Activated CD4-positive, alpha-beta memory T cell treated with anti-CD3 and anti-CD28 coated beads, Interleukin-2, amount 10 ng/mL, durations not matched to agents 7 days and 5 days (primary cell): ENCODE data around the gene BLOC1S6. TPM values are rescaled to one million over a fixed set of nuclear protein-coding genes. Genes with fewer than 3 reads are reported as not detected.

Experiments
- CTCF ChIA-PET: fragments of 350-600 bp; sonication (Branson Sonifier 250); formaldehyde crosslinking; loops from one replicate; lab custom pipeline; 2021; ENCODE audit warnings: antibody characterized with exemption, inconsistent platforms; lab: Charles Lee
- POLR2A ChIA-PET: fragments of 350-600 bp; sonication (Branson Sonifier 250); formaldehyde crosslinking; loops from one replicate; lab custom pipeline; 2021; ENCODE audit warnings: antibody characterized with exemption; lab: Charles Lee
- DNase-seq: peaks from one replicate; pipeline ENCODE4 v3.0.0-alpha.2; 2020
- H3K27ac Mint-ChIP-seq: one replicate; pipeline ENCODE4 v1.8.0; 2021; ENCODE audit warnings: mild to moderate bottlenecking, mixed read lengths
- H3K27me3 Mint-ChIP-seq: one replicate; pipeline ENCODE4 v1.8.0; 2021; ENCODE audit warnings: mixed read lengths
- H3K36me3 Mint-ChIP-seq: one replicate; pipeline ENCODE4 v1.8.0; 2021; ENCODE audit warnings: low read depth, mixed read lengths
- H3K4me1 Mint-ChIP-seq: one replicate; pipeline ENCODE4 v1.8.0; 2021; ENCODE audit warnings: mixed read lengths
- H3K4me3 Mint-ChIP-seq: one replicate; pipeline ENCODE4 v1.8.0; 2021; ENCODE audit warnings: mild to moderate bottlenecking, mixed read lengths
- H3K9me3 Mint-ChIP-seq: one replicate; pipeline ENCODE4 v1.8.0; 2021; ENCODE audit warnings: mixed read lengths
- total RNA-seq, 2 experiments: library from RNA; stranded (reverse); gene quantifications; one replicate each; pipeline ENCODE4 v1.2.3, GENCODE V29; 2021

BLOC1S6 gene
- total RNA-seq, 2 experiments from 2014 or later = 39.3 to 43.1 TPM

GRCh38 chr15:45634432-45635190 is 47.4 kb downstream of the BLOC1S6 start, which contains the start of gene SQOR:
Gene SQOR (plus strand): TSS chr15:45635029. CDS start chr15:45658924, 23,895 bp downstream.
- Mint-ChIP-seq H3K27ac (peak within 1 kb of the TSS; percentile 92), H3K4me3 (peak within 1 kb of the TSS; percentile 99), H3K9me3 (no peaks in the 10 kb centered on the region), H3K36me3 (peaks cover 35% of the 10 kb centered on the region), H3K4me1 (peaks cover 50% of the 10 kb centered on the region), H3K27me3 (no peaks in the 10 kb centered on the region)
- CTCF ChIA-PET = interaction anchor here (1.0 to 1.3 kb wide), 4 partner anchors 15 to 71 kb away, joined by 4 to 6 read pairs (median 5); no protein-coding TSS in a partner anchor
- POLR2A ChIA-PET = interaction anchor here (0.8 to 4.1 kb wide), 14 partner anchors 8 to 434 kb away, joined by 3 to 48 read pairs (median 4); partner anchors contain the start of gene BLOC1S6
- peak; percentile 82 for DNase-seq

GRCh38 chr15:45635191-45635638 is 48.0 kb downstream of the BLOC1S6 start:
- peaks cover 41% of the 10 kb centered on the region for H3K36me3 Mint-ChIP-seq
- H3K4me1 Mint-ChIP-seq = peaks cover 56% of the 10 kb centered on the region
- CTCF ChIA-PET = interaction anchor here (1.0 to 1.3 kb wide), 4 partner anchors 16 to 71 kb away, joined by 4 to 6 read pairs (median 5); no protein-coding TSS in a partner anchor
- DNase-seq = peak; percentile 76
- H3K9me3 Mint-ChIP-seq = no peaks in the 10 kb centered on the region
- no peaks in the 10 kb centered on the region for H3K27me3 Mint-ChIP-seq
- H3K27ac Mint-ChIP-seq = peak overlapping the region; percentile 92
- POLR2A ChIA-PET = interaction anchor here (0.8 to 4.1 kb wide), 15 partner anchors 9 to 435 kb away, joined by 3 to 48 read pairs (median 5); partner anchors contain the start of gene BLOC1S6
- H3K4me3 Mint-ChIP-seq = peak overlapping the region; percentile 99

- no peak for DNase-seq
- peak overlapping the region; percentile 99 for H3K4me3 Mint-ChIP-seq
- peaks cover 63% of the 10 kb centered on the region for H3K4me1 Mint-ChIP-seq
- peak overlapping the region; percentile 92 for H3K27ac Mint-ChIP-seq
- ChIA-PET CTCF (interaction anchor here (1.1 to 1.3 kb wide), 3 partner anchors 22 to 48 kb away, joined by 3 to 6 read pairs (median 5); no protein-coding TSS in a partner anchor), POLR2A (interaction anchor here (0.8 to 4.1 kb wide), 12 partner anchors 9 to 234 kb away, joined by 3 to 48 read pairs (median 6); partner anchors contain the start of gene BLOC1S6)
- no peaks in the 10 kb centered on the region for H3K9me3 Mint-ChIP-seq
- H3K27me3 Mint-ChIP-seq = no peaks in the 10 kb centered on the region
- peaks cover 46% of the 10 kb centered on the region for H3K36me3 Mint-ChIP-seq
Observed at GRCh38 chr15:45635763-45636292, 48.6 kb downstream of the BLOC1S6 start.

- H3K27me3 Mint-ChIP-seq = no peaks in the 10 kb centered on the region
- H3K4me3 Mint-ChIP-seq = peak overlapping the region; percentile 99
- peaks cover 65% of the 10 kb centered on the region for H3K4me1 Mint-ChIP-seq
- H3K27ac Mint-ChIP-seq = peak overlapping the region; percentile 96
- DNase-seq = no peak
- peaks cover 56% of the 10 kb centered on the region for H3K36me3 Mint-ChIP-seq
- CTCF ChIA-PET = interaction anchor here (1.3 kb wide), 6 partner anchors 9 to 181 kb away, joined by 3 to 8 read pairs (median 5); no protein-coding TSS in a partner anchor
- POLR2A ChIA-PET = interaction anchor here (1.1 to 4.4 kb wide), 8 partner anchors 9 to 235 kb away, joined by 3 to 38 read pairs (median 8); partner anchors contain the start of gene BLOC1S6
- no peaks in the 10 kb centered on the region for H3K9me3 Mint-ChIP-seq
Observed at GRCh38 chr15:45637141-45637540, 50.0 kb downstream of the BLOC1S6 start.

GRCh38 chr15:45637552-45638033 is 50.4 kb downstream of the BLOC1S6 start:
- ChIA-PET CTCF (interaction anchor here (1.3 kb wide), 5 partner anchors 8 to 181 kb away, joined by 4 to 8 read pairs (median 5); no protein-coding TSS in a partner anchor), POLR2A (interaction anchor here (1.1 to 4.4 kb wide), 8 partner anchors 9 to 235 kb away, joined by 3 to 38 read pairs (median 8); partner anchors contain the start of gene BLOC1S6)
- Mint-ChIP-seq H3K27me3 (no peaks in the 10 kb centered on the region), H3K36me3 (peaks cover 59% of the 10 kb centered on the region), H3K4me1 (peaks cover 64% of the 10 kb centered on the region), H3K4me3 (peak overlapping the region; percentile 99), H3K9me3 (no peaks in the 10 kb centered on the region), H3K27ac (peak overlapping the region; percentile 96)
- DNase-seq = peak; percentile 66

GRCh38 chr15:45640616-45641015 is 53.4 kb downstream of the BLOC1S6 start:
- DNase-seq = no peak
- POLR2A ChIA-PET = interaction anchor here (4.4 kb wide), 1 partner anchor 53 kb away, joined by 38 read pairs; the partner anchor contains the start of gene BLOC1S6
- Mint-ChIP-seq H3K27ac (no peak overlapping the region), H3K36me3 (peaks cover 74% of the 10 kb centered on the region), H3K27me3 (no peaks in the 10 kb centered on the region), H3K9me3 (no peaks in the 10 kb centered on the region), H3K4me1 (peaks cover 84% of the 10 kb centered on the region), H3K4me3 (no peak overlapping the region)
- CTCF ChIA-PET = no interaction called here

DNA sequence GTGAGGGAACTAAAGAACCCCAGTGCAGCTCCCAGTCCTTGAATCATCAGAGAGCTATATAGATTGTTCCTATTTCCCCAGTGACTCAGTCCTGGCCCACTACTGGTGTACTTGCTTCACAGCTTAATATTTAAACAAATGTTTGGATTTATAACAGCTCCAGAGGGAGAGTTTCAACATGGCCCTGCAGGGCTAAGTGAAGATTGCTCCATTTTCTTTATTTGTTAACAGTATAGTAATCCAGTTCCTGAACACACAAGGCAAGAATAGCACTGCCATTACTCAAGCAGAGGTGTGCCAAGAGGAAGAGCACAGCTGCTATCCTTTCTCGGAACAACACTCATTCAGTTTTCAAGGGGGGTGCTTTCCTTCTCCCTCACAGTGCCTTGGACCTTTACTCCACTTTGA is 54.2 kb downstream of the BLOC1S6 start:
- peaks cover 75% of the 10 kb centered on the region for H3K36me3 Mint-ChIP-seq
- DNase-seq = no peak

DNA sequence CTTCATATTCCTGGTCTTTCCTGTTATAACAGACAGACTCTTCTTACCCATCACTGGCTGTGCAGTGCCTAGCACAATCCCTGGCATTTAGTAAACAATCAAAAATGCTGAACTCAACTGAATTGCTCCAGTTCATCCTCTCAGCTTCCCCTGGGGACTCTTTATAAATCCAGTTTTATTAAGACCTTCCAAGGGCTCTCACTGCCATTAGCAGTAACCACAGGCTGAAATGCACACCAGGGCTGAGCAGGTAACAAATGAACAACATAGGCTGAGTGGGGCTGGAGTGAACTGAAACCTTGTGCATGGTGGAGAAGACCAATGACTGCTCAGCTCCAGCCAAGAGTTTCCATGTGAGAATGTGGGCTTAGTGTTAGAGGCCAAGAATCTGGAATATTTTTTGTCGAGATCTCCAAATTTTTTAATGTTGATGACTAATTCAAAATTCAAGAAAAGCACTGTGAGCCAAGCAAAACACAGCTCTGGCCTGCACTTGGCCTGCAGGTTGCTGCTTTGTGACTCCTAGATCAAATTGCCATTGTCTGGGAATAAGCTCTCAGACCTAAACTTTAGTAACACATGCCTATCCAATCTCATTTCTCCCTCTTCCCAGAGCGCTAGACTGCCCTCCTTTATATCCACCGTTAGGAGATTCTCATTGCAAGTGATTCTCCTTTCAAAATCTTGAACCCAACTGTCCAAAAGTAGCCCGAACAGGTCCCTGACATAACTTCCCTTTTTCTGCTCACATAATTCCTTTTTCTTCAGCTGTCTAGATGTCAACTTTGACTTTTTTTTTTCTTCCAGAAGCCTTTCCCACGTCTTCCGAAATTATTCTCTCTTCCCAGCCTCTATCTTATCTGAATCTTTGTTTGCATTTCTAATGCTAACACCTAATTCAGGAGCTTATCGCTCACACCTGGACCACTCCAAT is 55.1 kb downstream of the BLOC1S6 start:
- POLR2A ChIA-PET = interaction anchor here (1.0 kb wide), 2 partner anchors 54 to 56 kb away, joined by 3 read pairs; no protein-coding TSS in a partner anchor
- Mint-ChIP-seq H3K36me3 (peaks cover 75% of the 10 kb centered on the region), H3K4me3 (no peak overlapping the region), H3K4me1 (peaks cover 89% of the 10 kb centered on the region), H3K27me3 (no peaks in the 10 kb centered on the region), H3K27ac (peak overlapping the region; percentile 19), H3K9me3 (no peaks in the 10 kb centered on the region)
- CTCF ChIA-PET = interaction anchor here (1.3 kb wide), 1 partner anchor 63 kb away, joined by 3 read pairs; no protein-coding TSS in a partner anchor
- DNase-seq = no peak

More for the DNA sequence above, 54.2 kb downstream of the BLOC1S6 start:
- Mint-ChIP-seq H3K27ac (peak overlapping the region; percentile 18), H3K27me3 (no peaks in the 10 kb centered on the region), H3K4me3 (no peak overlapping the region), H3K9me3 (no peaks in the 10 kb centered on the region), H3K4me1 (peaks cover 89% of the 10 kb centered on the region)
- POLR2A ChIA-PET = no interaction called here
- CTCF ChIA-PET = no interaction called here

DNA sequence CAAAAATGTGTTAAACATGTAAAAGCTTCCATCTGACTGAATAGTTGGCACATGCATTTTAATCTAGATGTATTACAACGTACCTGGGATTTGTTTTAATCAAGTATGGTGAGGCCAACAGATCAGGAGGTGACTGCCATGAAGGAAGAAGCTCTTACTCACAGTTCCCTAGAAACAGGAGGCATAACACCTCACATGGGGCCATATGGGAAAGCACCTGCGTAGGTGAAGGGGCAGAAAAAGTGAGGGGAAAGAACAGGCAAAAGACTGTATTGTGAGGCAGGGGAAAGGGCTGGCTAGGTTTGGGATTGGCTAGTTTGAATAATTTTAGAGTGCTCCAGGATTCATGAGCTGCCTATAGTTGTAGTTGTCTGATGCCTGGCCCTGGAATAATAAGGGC is 57.3 kb downstream of the BLOC1S6 start:
- Mint-ChIP-seq H3K4me1 (peaks cover 78% of the 10 kb centered on the region), H3K27ac (peak overlapping the region; percentile 62), H3K27me3 (no peaks in the 10 kb centered on the region), H3K36me3 (peaks cover 61% of the 10 kb centered on the region), H3K9me3 (no peaks in the 10 kb centered on the region), H3K4me3 (no peak overlapping the region)
- no peak for DNase-seq
- CTCF ChIA-PET = interaction anchor here (0.5 to 1.5 kb wide), 3 partner anchors 48 to 61 kb away, joined by 3 to 4 read pairs (median 3); no protein-coding TSS in a partner anchor
- POLR2A ChIA-PET = interaction anchor here (1.1 kb wide), 1 partner anchor 57 kb away, joined by 4 read pairs; the partner anchor contains the start of gene BLOC1S6

- POLR2A ChIA-PET = interaction anchor here (0.8 to 3.0 kb wide), 5 partner anchors 9 to 242 kb away, joined by 3 to 27 read pairs (median 4); partner anchors contain the start of genes BLOC1S6 and SQOR
- H3K4me3 Mint-ChIP-seq = peak overlapping the region; percentile 30
- peak overlapping the region; percentile 62 for H3K27ac Mint-ChIP-seq
Observed at GRCh38 chr15:45645026-45645980, 58.1 kb downstream of the BLOC1S6 start.

More at GRCh38 chr15:45645026-45645980, 58.1 kb downstream of the BLOC1S6 start:
- H3K4me1 Mint-ChIP-seq = peaks cover 78% of the 10 kb centered on the region
- H3K27me3 Mint-ChIP-seq = no peaks in the 10 kb centered on the region
- peaks cover 59% of the 10 kb centered on the region for H3K36me3 Mint-ChIP-seq
- DNase-seq = peak; percentile 36
- CTCF ChIA-PET = interaction anchor here (1.1 to 1.4 kb wide), 2 partner anchors 8 to 60 kb away, joined by 3 to 5 read pairs; no protein-coding TSS in a partner anchor
- peaks cover 3% of the 10 kb centered on the region for H3K9me3 Mint-ChIP-seq
